ENCODE data around the gene MED12L. TPM values are rescaled to one million over a fixed set of nuclear protein-coding genes. Genes with fewer than 3 reads are reported as not detected.

The MED12L gene
- total RNA-seq, 2 donors from 2014 or later: 15.5 to 28.9 TPM

DNA sequence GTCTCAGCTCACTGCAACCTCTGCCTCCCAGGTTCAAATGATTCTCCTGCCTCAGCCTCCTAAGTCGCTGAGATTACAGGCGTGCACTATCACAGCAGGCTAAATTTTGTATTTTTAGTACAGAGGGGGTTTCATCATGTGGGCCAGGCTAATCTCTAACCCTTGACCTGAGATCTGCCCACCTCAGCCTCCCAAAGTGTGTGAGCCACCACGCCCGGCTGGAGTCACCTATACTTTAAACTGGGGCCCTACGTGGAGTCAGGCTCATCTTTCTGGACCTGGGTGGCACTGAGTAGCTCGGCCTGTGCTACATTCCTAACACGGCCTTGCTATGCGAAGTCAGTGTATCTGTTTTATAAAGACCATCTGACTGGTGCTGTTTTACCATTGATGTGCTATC lies 111.8 kb downstream of the MED12L start:
- Histone ChIP-seq H3K4me3 (ENCODE audit: low read length) (no peak overlapping the region), H3K4me1 (ENCODE audit: control insufficient read depth, insufficient read depth, low read length) (no peaks in the 10 kb centered on the region), H3K9me3 (ENCODE audit: control insufficient read depth, low read length) (no peaks in the 10 kb centered on the region), H3K27me3 (ENCODE audit: control insufficient read depth, insufficient read depth, low read length, poor library complexity, severe bottlenecking) (no peaks in the 10 kb centered on the region), H3K36me3 (ENCODE audit: control insufficient read depth, insufficient read depth, low read length) (peaks cover 4% of the 10 kb centered on the region), H3K9ac (ENCODE audit: extremely low read depth, low read length, poor library complexity, severe bottlenecking) (no peak overlapping the region), H3K27ac (ENCODE audit: low read depth, low read length) (no peak overlapping the region)
- H3K36me3 Mint-ChIP-seq (ENCODE audit: low read depth): peaks cover 2% of the 10 kb centered on the region
- no peaks in the 10 kb centered on the region for H3K9me3 Mint-ChIP-seq
- no peak overlapping the region for H3K4me3 Mint-ChIP-seq
- no peak overlapping the region for H3K27ac Mint-ChIP-seq
- DNase-seq: no peak
- TF ChIP-seq, protein P1, sequence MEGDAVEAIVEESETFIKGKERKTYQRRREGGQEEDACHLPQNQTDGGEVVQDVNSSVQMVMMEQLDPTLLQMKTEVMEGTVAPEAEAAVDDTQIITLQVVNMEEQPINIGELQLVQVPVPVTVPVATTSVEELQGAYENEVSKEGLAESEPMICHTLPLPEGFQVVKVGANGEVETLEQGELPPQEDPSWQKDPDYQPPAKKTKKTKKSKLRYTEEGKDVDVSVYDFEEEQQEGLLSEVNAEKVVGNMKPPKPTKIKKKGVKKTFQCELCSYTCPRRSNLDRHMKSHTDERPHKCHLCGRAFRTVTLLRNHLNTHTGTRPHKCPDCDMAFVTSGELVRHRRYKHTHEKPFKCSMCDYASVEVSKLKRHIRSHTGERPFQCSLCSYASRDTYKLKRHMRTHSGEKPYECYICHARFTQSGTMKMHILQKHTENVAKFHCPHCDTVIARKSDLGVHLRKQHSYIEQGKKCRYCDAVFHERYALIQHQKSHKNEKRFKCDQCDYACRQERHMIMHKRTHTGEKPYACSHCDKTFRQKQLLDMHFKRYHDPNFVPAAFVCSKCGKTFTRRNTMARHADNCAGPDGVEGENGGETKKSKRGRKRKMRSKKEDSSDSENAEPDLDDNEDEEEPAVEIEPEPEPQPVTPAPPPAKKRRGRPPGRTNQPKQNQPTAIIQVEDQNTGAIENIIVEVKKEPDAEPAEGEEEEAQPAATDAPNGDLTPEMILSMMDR (conservative IDR thresholded peaks at IDR 0.05): no peak
- no peaks in the 10 kb centered on the region for H3K27me3 Mint-ChIP-seq (ENCODE audit: insufficient read depth)
- WGBS, 2 experiments (ENCODE audit: insufficient coverage in 1 of 2, insufficient read length in 1 of 2): 91 to 93% methylated on average over 8 of the region's 8 CpGs
- H3K4me1 Mint-ChIP-seq: no peaks in the 10 kb centered on the region

DNA sequence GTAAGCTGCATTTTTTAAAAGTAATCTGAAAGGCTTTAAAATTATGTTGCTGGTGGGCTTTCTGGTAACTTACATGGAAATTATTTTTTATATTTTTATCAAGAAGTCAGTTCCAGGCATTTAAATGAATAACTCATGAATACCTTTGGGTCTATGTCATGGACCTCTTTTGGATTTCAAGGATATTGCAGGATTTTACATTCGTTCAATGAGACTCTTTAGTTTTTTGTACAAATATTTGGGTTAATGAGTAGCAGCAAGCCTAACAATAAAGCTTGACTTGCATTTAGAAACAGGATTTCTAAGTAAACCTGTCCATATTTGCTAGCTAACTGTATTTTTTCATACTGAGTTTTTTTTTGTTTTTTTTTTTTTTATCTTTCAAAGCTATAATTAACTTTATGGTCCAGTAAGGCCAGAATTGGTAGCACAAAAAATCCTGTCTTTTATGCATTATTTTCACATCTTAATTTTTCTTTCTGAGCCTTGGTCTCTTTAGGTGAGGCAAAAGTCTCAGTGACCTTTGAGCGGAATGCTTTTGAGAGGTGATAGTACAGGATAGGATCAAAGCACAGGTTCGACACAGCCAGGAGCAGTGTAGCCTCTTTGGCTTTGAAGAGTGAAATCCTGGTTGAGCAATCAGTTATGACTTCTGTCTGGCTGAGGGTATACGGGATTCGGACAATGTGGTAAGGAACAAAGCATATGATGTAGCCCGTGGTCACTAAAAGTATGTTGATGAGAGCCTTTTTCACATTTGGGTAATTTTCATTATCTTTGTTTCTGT lies 112.7 kb downstream of the MED12L start:
- Mint-ChIP-seq H3K36me3 (ENCODE audit: low read depth) (no peaks in the 10 kb centered on the region), H3K4me3 (no peak overlapping the region), H3K4me1 (no peaks in the 10 kb centered on the region), H3K27ac (no peak overlapping the region), H3K9me3 (no peaks in the 10 kb centered on the region), H3K27me3 (ENCODE audit: insufficient read depth) (no peaks in the 10 kb centered on the region)
- no peak overlapping the region for H3K4me3 ChIP-seq (ENCODE audit: low read length)
- H3K9me3 ChIP-seq (ENCODE audit: control insufficient read depth, low read length): no peaks in the 10 kb centered on the region
- DNase-seq: no peak
- TF ChIP-seq, protein P1 (conservative IDR thresholded peaks at IDR 0.05): no peak
- peaks cover 3% of the 10 kb centered on the region for H3K36me3 ChIP-seq (ENCODE audit: control insufficient read depth, insufficient read depth, low read length)
- no peak overlapping the region for H3K9ac ChIP-seq (ENCODE audit: extremely low read depth, low read length, poor library complexity, severe bottlenecking)
- H3K4me1 ChIP-seq (ENCODE audit: control insufficient read depth, insufficient read depth, low read length): no peaks in the 10 kb centered on the region
- no peak overlapping the region for H3K27ac ChIP-seq (ENCODE audit: low read depth, low read length)
- no peaks in the 10 kb centered on the region for H3K27me3 ChIP-seq (ENCODE audit: control insufficient read depth, insufficient read depth, low read length, poor library complexity, severe bottlenecking)
- 93 to 95% methylated on average over 6 of the region's 6 CpGs for WGBS, 2 experiments (ENCODE audit: insufficient coverage in 1 of 2, insufficient read length in 1 of 2)

DNA sequence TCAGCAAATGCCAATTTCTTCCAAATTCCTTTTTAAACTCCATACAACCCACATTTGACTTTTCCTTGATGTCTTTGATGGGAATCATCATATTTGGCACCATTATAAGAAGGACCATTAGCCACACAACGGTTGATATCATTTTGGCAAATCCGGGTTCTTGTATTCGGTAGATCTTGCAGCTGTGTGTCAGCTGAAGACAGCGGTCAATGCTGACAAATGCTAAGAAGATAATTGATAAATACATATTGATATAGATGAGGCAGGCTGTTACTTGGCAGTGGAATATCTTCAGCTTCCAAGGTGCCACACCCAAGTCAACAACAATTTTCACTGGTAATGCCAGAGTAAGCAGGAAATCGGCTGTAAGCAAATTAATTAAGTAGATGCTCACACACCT lies 113.4 kb downstream of the MED12L start:
- Histone ChIP-seq H3K4me3 (ENCODE audit: low read length) (no peak overlapping the region), H3K36me3 (ENCODE audit: control insufficient read depth, insufficient read depth, low read length) (no peaks in the 10 kb centered on the region), H3K9ac (ENCODE audit: extremely low read depth, low read length, poor library complexity, severe bottlenecking) (no peak overlapping the region), H3K27ac (ENCODE audit: low read depth, low read length) (no peak overlapping the region), H3K9me3 (ENCODE audit: control insufficient read depth, low read length) (no peaks in the 10 kb centered on the region), H3K4me1 (ENCODE audit: control insufficient read depth, insufficient read depth, low read length) (no peaks in the 10 kb centered on the region), H3K27me3 (ENCODE audit: control insufficient read depth, insufficient read depth, low read length, poor library complexity, severe bottlenecking) (no peaks in the 10 kb centered on the region)
- H3K9me3 Mint-ChIP-seq: no peaks in the 10 kb centered on the region
- WGBS, 2 experiments (ENCODE audit: insufficient coverage in 1 of 2, insufficient read length in 1 of 2): 94 to 97% methylated on average over 4 to 5 of the region's 5 CpGs
- TF ChIP-seq, protein P1 (conservative IDR thresholded peaks at IDR 0.05): no peak
- no peak overlapping the region for H3K4me3 Mint-ChIP-seq
- DNase-seq: no peak
- H3K27me3 Mint-ChIP-seq (ENCODE audit: insufficient read depth): no peaks in the 10 kb centered on the region
- H3K36me3 Mint-ChIP-seq (ENCODE audit: low read depth): no peaks in the 10 kb centered on the region
- no peaks in the 10 kb centered on the region for H3K4me1 Mint-ChIP-seq
- H3K27ac Mint-ChIP-seq: no peak overlapping the region
